ENCODE results near the gene ANKRD7.

GRCh38 chr7:118224521-118224920 is at the start of gene ANKRD7:
- TF ChIP-seq CTCF (IDR thresholded peaks at IDR 0.05; ENCODE audit: low read depth, low read length) (no peak), EZH2phosphoT487 (IDR thresholded peaks at IDR 0.05; ENCODE audit: low read depth) (no peak)
